Smooth muscle cell (in vitro differentiated cells): ENCODE data around the gene DNAJC8. TPM values are rescaled to one million over a fixed set of nuclear protein-coding genes. Genes with fewer than 3 reads are reported as not detected.

ENCODE experiments used
- DNase-seq: peaks from one replicate; lab custom pipeline; 2025; ENCODE audit not compliant: unreplicated experiment; lab: John Stamatoyannopoulos, UW
- H2AFZ ChIP-seq: fragments of 200-600 bp; sonication (generic); 2 replicates; pipeline ENCODE4 v1.6.0; 2016; ENCODE audit warnings: antibody characterized with exemption, low read depth, mild to moderate bottlenecking
- H3F3A ChIP-seq: fragments of 200-600 bp; sonication (generic); 2 replicates; pipeline ENCODE4 v1.6.0; 2017; ENCODE audit warnings: antibody characterized with exemption, low read depth
- H3K27ac ChIP-seq: fragments of 200-600 bp; sonication (generic); 2 replicates; pipeline ENCODE4 v1.5.1; 2016; ENCODE audit warnings: low read depth, mild to moderate bottlenecking
- H3K27me3 ChIP-seq: fragments of 200-600 bp; sonication (generic); 2 replicates; pipeline ENCODE4 v1.6.1; 2016; ENCODE audit warnings: low read depth, mild to moderate bottlenecking
- H3K36me3 ChIP-seq: fragments of 200-600 bp; sonication (generic); 2 replicates; pipeline ENCODE4 v1.5.1; 2016; ENCODE audit warnings: low read depth
- H3K4me1 ChIP-seq: fragments of 200-600 bp; sonication (generic); 2 replicates; pipeline ENCODE4 v1.5.1; 2016; ENCODE audit warnings: low read depth
- H3K4me2 ChIP-seq: fragments of 200-600 bp; sonication (generic); 2 replicates; pipeline ENCODE4 v1.6.0; 2016; ENCODE audit warnings: mild to moderate bottlenecking
- H3K4me3 ChIP-seq: fragments of 200-600 bp; sonication (generic); 2 replicates; pipeline ENCODE4 v1.5.1; 2016; ENCODE audit warnings: mild to moderate bottlenecking
- H3K79me2 ChIP-seq: fragments of 200-600 bp; sonication (generic); 2 replicates; pipeline ENCODE4 v1.6.0; 2016; ENCODE audit warnings: low read depth, mild to moderate bottlenecking
- H3K9ac ChIP-seq: fragments of 200-600 bp; sonication (generic); 2 replicates; pipeline ENCODE4 v1.6.0; 2016; ENCODE audit warnings: low read depth
- H3K9me3 ChIP-seq: fragments of 200-600 bp; sonication (generic); replicated peaks from 2 replicates; pipeline ENCODE4 v1.5.1; 2016; ENCODE audit warnings: low read depth
- H4K20me1 ChIP-seq: fragments of 200-600 bp; sonication (generic); 2 replicates; pipeline ENCODE4 v1.6.0; 2016; ENCODE audit warnings: low read depth
- WGBS: methylation state at CpG from one replicate; pipeline ENCODE4 v1.1.7; 2016; ENCODE audit warnings: low lambda C conversion rate; 5-methylcytosine and 5-hydroxymethylcytosine counted together
- polyA plus RNA-seq: library from polyadenylated mRNA; unstranded; fragments of >200 nt; fragmentation: Nextera tagmentation; extraction: Ambion mirVana; gene quantifications from 2 replicates; pipeline ENCODE4 v1.2.1, GENCODE V29; 2016
- total RNA-seq: library from RNA; depleted of rRNA; stranded (reverse); fragments of >200 nt; gene quantifications from 2 replicates; pipeline ENCODE4 v1.2.3, GENCODE V29; 2014
- TF ChIP-seq, protein P1 (sequence below): fragments of 200-600 bp; sonication (generic); IDR thresholded peaks from 2 replicates; pipeline ENCODE4 v1.5.1; 2017; ENCODE audit warnings: borderline replicate concordance, mild to moderate bottlenecking, antibody characterized with exemption; ENCODE audit not compliant: insufficient read depth, poor library complexity, severe bottlenecking

Gene DNAJC8
- total and polyA plus RNA-seq, 2 experiments from 2014 or later, result 76.1 to 114 TPM

GRCh38 chr1:28266920-28267322 is 34.1 kb upstream of the DNAJC8 start:
- peak overlapping the region; percentile 44 for H3K27ac ChIP-seq
- H3F3A ChIP-seq, result no peaks in the 10 kb centered on the region
- H3K4me1 ChIP-seq, result peaks cover 21% of the 10 kb centered on the region
- H3K36me3 ChIP-seq, result no peaks in the 10 kb centered on the region
- no peak for DNase-seq
- no peak overlapping the region for H3K9ac ChIP-seq
- H3K9me3 ChIP-seq, result no peaks in the 10 kb centered on the region
- H2AFZ ChIP-seq, result no peak overlapping the region
- H3K4me3 ChIP-seq, result no peak overlapping the region
- H3K4me2 ChIP-seq, result peak overlapping the region; percentile 74
- WGBS, result 42% methylated on average over 5 of the region's 5 CpGs
- TF ChIP-seq, protein P1, sequence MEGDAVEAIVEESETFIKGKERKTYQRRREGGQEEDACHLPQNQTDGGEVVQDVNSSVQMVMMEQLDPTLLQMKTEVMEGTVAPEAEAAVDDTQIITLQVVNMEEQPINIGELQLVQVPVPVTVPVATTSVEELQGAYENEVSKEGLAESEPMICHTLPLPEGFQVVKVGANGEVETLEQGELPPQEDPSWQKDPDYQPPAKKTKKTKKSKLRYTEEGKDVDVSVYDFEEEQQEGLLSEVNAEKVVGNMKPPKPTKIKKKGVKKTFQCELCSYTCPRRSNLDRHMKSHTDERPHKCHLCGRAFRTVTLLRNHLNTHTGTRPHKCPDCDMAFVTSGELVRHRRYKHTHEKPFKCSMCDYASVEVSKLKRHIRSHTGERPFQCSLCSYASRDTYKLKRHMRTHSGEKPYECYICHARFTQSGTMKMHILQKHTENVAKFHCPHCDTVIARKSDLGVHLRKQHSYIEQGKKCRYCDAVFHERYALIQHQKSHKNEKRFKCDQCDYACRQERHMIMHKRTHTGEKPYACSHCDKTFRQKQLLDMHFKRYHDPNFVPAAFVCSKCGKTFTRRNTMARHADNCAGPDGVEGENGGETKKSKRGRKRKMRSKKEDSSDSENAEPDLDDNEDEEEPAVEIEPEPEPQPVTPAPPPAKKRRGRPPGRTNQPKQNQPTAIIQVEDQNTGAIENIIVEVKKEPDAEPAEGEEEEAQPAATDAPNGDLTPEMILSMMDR, result no peak
- no peaks in the 10 kb centered on the region for H3K27me3 ChIP-seq
- H3K79me2 ChIP-seq, result peaks cover 100% of the 10 kb centered on the region
- peaks cover 100% of the 10 kb centered on the region for H4K20me1 ChIP-seq

DNA sequence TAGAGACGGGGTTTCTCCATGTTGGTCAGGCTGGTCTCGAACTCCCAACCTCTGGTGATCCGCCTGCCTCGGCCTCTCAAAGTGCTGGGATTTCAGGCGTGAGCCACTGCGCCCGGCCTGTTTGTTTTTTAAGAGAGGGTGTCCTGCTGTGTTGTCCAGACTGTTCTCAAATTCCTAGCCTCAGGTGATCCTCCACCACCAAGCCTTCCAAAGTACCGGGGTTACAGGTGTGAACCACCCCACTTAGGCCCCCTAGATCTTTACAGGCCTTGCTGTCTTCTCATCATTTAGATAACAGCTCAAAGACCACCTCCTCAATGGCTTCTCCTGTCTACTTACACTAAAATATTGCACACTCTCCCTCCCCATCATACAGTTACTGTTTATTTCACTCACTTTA is 32.7 kb upstream of the DNAJC8 start:
- Histone ChIP-seq H3K4me1 (peaks cover 21% of the 10 kb centered on the region), H4K20me1 (peaks cover 100% of the 10 kb centered on the region), H3K27ac (peak overlapping the region; percentile 9), H3K4me3 (no peak overlapping the region), H3K27me3 (no peaks in the 10 kb centered on the region), H3K9ac (no peak overlapping the region), H3K9me3 (no peaks in the 10 kb centered on the region), H3K79me2 (peaks cover 100% of the 10 kb centered on the region), H3K4me2 (no peak overlapping the region), H2AFZ (no peak overlapping the region), H3F3A (no peaks in the 10 kb centered on the region), H3K36me3 (no peaks in the 10 kb centered on the region)
- TF ChIP-seq, protein P1, result no peak
- no peak for DNase-seq
- 95% methylated on average over 7 of the region's 8 CpGs for WGBS

- DNase-seq, result no peak
- Histone ChIP-seq H3K4me3 (no peak overlapping the region), H3K4me2 (peak overlapping the region; percentile 12), H3K36me3 (no peaks in the 10 kb centered on the region), H3K4me1 (peaks cover 21% of the 10 kb centered on the region), H2AFZ (no peak overlapping the region), H3K27ac (no peak overlapping the region), H3K27me3 (no peaks in the 10 kb centered on the region), H3K9ac (no peak overlapping the region), H3F3A (no peaks in the 10 kb centered on the region), H4K20me1 (peaks cover 99% of the 10 kb centered on the region), H3K79me2 (peaks cover 100% of the 10 kb centered on the region), H3K9me3 (no peaks in the 10 kb centered on the region)
- 94% methylated on average over 1 of the region's 1 CpG for WGBS
- TF ChIP-seq, protein P1, result no peak
These were observed 32.1 kb upstream of the DNAJC8 start for GRCh38 chr1:28264897-28265296.

DNA sequence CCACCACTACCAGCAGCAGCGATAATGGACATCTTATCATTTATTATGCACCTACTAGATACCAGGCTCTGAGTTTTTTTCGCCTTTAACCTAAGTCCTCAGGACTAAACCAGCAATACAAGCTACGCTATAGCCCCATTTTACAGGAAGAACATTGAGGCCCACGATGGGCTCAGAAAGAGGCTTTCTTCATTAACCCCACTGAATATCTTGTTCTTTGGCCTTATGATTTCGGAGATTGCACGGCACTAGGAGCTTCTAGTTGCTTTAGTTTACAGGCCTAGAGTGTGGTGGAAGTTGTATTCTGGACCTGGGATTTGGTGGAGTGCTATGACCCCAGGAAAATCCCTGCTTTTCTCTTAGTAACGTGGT is 28.0 kb upstream of the DNAJC8 start:
- Histone ChIP-seq H3K9ac (peak overlapping the region; percentile 96), H3K4me1 (peaks cover 12% of the 10 kb centered on the region), H3K4me3 (peak overlapping the region; percentile 100), H3K4me2 (peak overlapping the region; percentile 80), H3K36me3 (no peaks in the 10 kb centered on the region), H3K79me2 (peaks cover 64% of the 10 kb centered on the region), H3K27ac (peak overlapping the region; percentile 15), H4K20me1 (peaks cover 58% of the 10 kb centered on the region), H3K9me3 (no peaks in the 10 kb centered on the region), H3K27me3 (no peaks in the 10 kb centered on the region), H2AFZ (no peak overlapping the region), H3F3A (no peaks in the 10 kb centered on the region)
- WGBS, result 32% methylated on average over 7 of the region's 7 CpGs
- TF ChIP-seq, protein P1, result no peak
- no peak for DNase-seq
